ENCODE measurements around the gene PRKN.

Gene PRKN

GRCh38 chr6:162289972-162290371, 437.6 kb downstream of the PRKN start:
- DNase-seq: no peak

- no peak for DNase-seq
Measured at GRCh38 chr6:162273986-162274385, 453.6 kb downstream of the PRKN start.

- no peak for DNase-seq
Measured at GRCh38 chr6:162271922-162272321, 455.6 kb downstream of the PRKN start.

- no peak for DNase-seq
Measured at GRCh38 chr6:162270966-162271365, 456.6 kb downstream of the PRKN start.

GRCh38 chr6:162267641-162268040, 459.9 kb downstream of the PRKN start:
- no peak for DNase-seq

- no peak for DNase-seq
Measured at GRCh38 chr6:162267126-162267525, 460.4 kb downstream of the PRKN start.

GRCh38 chr6:162264581-162264980, 463.0 kb downstream of the PRKN start:
- DNase-seq: no peak

GRCh38 chr6:162262466-162263196, 464.9 kb downstream of the PRKN start:
- DNase-seq: no peak

- DNase-seq: no peak
Measured at GRCh38 chr6:162261598-162261997, 466.0 kb downstream of the PRKN start.

GRCh38 chr6:162260027-162260426, 467.5 kb downstream of the PRKN start:
- no peak for DNase-seq

GRCh38 chr6:162258647-162259046, 468.9 kb downstream of the PRKN start:
- DNase-seq: no peak

- DNase-seq: no peak
Measured at GRCh38 chr6:162256361-162256760, 471.2 kb downstream of the PRKN start.

GRCh38 chr6:162251257-162251656, 476.3 kb downstream of the PRKN start:
- no peak for DNase-seq

- DNase-seq: no peak
Measured at GRCh38 chr6:162249907-162250642, 477.5 kb downstream of the PRKN start.

- DNase-seq: no peak
Measured at GRCh38 chr6:162245830-162246420, 481.6 kb downstream of the PRKN start.

- no peak for DNase-seq
Measured at GRCh38 chr6:162244031-162244430, 483.5 kb downstream of the PRKN start.

- no peak for DNase-seq
Measured at GRCh38 chr6:162242915-162243314, 484.7 kb downstream of the PRKN start.

GRCh38 chr6:162239330-162239729, 488.2 kb downstream of the PRKN start:
- no peak for DNase-seq

- no peak for DNase-seq
Measured at GRCh38 chr6:162238675-162239074, 488.9 kb downstream of the PRKN start.

GRCh38 chr6:162237331-162237730, 490.2 kb downstream of the PRKN start:
- no peak for DNase-seq

GRCh38 chr6:162234631-162235030, 492.9 kb downstream of the PRKN start:
- no peak for DNase-seq

- no peak for DNase-seq
Measured at GRCh38 chr6:162230147-162230752, 497.3 kb downstream of the PRKN start.

GRCh38 chr6:162229093-162229492, 498.5 kb downstream of the PRKN start:
- no peak for DNase-seq

- DNase-seq: no peak
Measured at GRCh38 chr6:162226803-162227202, 500.8 kb downstream of the PRKN start.

Data from hematopoietic multipotent progenitor cell treated with erythropoietin and hydrocortisone succinate and interleukin-3 and kit ligand, for 6 days (in vitro differentiated cells).